ENCODE measurements around the gene UNC119.
A peak's percentile ranks its signal among the peaks of the same experiment; 100 is the strongest.

Gene UNC119

DNA sequence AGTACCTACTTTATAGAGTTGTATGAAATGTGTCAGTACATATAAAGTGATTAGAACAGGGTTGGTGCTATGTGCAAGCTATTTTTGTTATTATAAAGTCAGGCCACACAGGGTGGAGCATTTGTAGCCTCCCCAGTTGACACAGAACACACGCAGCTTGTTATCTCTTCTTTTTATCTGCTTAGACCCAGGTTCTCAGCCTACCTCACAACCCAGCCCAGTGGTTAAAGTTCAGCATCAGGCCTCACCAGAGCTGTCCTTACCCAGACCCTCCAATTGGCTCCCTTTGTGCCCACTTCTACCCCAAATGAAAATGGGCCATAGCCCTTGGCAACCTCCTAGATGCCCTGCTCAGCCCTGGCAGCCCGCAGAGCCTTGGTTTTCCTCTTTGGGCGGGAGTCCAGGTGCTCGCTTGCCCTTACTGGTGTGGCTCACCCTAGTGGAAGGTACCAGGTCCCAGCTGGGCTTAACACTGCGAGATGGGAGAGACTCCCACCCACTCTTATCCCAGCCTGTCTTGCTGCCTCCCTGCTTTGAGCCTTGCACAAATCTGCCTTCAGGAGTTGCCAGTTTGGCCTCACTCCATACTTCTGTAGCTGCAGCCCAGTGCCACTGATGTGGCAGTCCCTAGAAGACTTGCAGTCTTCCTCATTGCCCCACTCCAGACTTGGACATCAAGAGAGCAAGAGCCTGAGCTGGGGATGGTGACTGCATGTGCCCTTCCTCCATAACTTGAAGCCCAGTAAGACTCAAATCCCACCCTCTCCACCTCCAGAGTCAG, 20.0 kb upstream of the UNC119 start:
- DNase-seq, result peak; percentile 57

DNA sequence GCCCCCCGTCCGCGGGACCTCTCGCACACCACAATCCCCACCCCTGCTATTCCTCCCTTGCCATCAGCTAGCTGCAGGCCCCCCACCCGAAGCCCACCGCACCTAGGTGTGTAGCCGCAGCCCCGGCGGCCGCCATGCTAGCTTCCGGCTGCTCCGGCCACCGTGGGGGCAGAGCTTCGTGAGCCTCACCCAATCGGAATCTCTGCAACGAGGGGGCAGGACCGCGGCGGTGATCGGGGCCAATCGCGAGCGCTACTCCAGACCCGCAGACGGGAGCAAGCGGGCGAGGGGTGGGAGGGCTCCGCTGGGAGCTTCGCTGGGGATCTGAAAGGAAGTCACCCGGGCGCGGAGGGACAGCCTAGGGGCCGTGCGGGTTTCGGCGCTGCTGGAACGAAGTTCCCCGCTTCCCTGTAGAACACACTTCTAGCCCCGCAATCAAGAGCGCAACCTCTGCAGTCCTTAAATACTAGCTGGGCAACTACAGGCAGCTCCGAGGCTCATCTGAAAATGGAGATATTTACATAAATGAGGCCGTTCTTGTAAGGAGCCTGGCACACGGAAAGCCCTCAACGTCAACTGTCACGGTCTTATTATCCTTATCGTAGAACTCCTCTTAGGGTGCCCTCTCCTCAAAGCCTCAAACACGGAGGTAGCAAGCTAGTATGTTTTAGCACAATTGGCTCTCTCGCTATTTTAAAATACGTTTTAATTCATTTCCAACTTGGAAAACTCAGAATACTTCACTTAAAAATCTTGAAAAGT, 19.1 kb upstream of the UNC119 start, which contains the start of gene PIGS:
Gene PIGS, minus strand, starts transcription at position 164 of the 762 bp plus-strand sequence. Its CDS starts 28 bp downstream, at position 136.
- DNase-seq, result peak; percentile 99

DNA sequence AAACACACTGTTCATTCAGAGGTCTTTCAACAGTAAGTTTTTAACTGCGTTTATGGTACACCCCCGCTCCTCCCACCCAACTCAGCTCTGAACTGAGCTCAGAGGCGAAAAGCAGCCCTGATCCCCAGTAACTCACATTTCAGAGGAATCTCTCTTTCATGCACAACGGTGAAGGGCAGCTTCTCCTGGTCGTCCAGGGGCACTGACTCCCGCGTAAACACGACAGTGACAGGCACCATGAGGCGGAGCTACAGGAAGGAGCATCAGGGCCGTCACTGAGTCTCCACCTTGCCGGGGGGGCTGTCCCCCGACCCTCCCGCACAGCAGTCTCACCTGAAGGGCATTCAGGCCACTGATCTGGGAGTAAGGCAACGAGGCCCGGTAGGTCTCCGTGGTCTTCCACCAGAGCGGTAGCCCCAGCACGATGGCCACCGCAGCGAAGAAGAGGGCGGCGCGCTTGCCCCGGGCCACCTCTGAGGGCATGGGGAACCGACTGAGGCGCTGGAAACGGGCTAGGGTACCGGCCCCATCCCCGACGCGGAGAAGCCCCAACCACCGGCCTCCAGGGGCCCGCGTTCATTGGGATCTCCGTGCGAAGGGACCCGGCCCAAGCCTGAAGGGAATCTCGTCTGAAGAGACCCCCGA, 18.4 kb upstream of the UNC119 start:
- peak; percentile 86 for DNase-seq

DNA sequence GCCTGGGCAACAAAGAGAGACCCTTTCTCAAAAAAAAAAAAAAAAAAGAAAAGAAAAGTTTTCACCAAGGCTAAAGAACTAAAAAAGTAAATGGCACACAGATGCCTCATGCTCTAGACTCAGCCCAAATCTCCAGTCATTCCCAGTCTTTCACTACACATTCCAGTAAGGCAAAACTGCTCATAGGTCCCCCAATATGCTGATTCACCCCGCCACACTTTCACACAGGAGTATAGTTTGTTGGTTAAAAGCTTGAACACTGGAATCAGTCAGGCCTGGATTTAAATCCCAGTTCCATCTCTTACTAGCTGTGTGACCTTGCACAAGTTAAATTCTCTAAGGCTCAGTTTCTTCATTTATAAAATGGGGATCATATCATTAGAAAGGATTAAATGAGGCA, 17.0 kb upstream of the UNC119 start:
- no peak for DNase-seq

DNA sequence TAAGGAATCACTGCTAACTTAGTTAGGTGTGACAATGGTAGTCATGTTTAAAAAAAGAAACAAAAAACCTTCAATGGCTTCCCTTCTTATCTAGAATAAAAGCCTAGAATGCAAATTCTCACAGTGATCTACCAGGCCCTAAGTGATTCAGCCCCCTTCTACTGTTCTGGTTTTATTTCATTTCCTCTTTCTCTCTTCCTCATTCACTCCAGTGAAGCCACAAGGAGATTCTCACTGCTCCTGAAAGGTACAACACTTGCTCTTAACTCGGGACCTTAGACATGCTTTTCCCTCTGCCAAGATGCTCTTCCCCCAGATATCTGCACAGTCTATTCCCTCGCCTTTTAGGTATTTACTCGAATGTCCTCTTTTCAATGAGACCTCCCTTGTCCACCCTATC, 15.2 kb upstream of the UNC119 start:
- DNase-seq, result no peak

DNA sequence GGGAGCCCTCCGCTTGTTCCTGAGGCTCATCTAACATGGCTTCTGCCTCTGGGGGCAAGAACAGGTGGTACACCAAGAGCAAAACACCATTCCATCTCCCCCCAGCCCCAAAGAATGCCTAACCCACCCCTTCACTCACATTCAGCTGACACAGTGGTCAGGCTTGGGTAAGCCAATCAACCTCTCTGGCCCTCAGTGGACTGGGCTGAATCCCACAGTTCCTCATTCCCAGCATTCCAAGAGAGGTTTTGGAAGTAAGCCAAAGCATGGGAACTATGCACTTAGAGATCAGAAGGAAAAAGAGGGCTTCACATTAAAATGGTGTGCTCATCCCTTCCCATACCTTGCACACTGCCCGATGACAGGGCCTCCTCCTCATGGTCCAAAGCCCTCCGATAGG, 11.1 kb upstream of the UNC119 start:
- peak; percentile 92 for DNase-seq

DNA sequence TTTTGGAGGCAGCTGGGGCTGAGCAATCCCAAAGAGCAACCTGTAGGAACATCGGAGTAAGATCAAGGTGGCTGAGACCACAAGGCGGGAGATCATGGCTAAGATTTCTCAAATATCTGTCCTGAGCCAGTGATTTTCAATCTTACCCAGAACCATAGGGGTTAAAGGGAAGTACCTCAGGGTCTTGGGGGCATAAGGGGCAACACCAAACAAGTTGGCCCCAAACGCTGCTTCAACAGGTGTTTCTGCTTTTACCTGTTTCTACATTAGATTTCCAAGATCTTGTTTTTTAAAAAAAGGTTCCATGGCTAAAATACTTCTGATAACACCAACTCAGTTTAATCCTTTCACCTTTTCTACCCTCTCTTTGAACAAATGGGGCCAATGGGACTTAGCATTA, 2.6 kb upstream of the UNC119 start:
- DNase-seq, result no peak

DNA sequence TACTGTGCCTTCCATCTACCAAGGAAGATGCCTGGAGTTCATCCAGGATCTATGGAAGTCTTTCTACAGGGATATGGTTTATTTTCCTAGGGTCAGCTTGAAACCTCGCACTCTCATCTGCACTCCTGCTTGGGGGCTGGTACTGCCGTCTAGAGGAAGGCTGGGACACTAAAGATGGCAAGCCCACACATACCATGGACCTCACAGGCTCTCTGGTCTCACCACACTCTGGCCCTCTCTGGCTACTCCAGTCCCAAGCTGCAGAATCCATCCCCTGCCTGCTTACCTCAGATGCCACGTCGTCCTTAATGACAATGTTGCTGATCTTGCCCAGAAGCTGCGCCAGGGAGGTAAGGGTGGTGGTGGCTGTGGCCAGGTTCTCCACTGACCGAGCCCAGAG, 2.1 kb upstream of the UNC119 start:
- no peak for DNase-seq

DNA sequence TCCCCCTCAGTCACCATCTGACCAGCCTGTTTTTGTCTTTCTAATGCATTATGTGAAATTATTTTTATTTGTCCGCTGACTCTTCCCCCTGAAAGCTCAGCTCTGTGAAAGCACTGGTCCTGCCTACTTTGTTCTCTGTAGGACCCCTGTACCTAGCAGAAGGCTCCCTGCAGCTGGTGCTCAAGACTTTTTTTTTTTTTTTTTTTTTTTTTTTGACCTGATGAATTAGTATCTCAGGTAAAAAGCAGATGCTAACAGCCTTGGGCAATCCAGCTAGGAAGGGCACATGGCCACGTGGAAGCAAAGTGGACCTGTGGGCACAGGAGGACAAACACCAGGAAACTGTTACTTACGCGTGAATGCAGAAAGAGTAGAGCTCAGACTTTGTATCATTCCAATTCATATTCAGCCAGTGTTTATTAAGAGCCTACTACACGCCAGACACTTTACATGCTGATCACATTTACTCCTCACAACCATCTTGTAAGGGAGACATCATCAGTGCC, 629 bp upstream of the UNC119 start:
- DNase-seq, result no peak

DNA sequence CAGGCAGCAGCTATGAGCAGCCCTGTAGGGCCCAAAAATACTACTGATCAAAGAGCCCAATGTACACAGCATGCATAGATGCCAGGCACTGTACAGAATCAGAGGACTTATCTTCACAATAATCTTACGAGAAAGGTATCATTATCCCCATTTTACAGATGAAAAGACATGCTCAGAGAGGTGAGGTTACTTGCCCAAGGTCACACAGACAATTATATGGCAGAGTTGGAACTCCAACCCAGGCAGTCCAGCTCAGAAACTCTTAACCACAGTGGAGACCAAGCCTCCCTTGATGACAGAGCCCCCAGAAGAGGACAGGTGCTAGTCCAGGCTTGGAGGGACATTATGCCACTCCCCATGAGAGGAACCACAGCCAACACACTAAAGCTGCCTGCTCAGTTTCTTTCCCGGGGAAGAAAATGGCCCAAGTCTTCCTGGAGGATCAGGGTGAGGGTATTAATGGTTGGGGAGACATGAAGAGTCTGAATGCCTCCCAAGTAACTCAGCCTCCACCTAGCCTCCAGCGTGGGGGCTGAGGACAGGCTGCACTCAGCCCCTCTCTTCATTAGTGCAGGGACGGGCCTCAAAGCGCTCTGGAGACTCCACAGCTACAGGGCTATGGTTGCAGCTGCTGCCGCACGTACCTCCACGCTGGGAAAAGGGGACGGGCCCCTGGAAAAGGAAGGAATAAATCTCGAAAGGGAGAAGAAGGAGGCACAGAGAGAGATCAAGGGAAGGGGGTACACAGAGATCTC, 826 bp downstream of the UNC119 start:
- DNase-seq, result no peak

DNA sequence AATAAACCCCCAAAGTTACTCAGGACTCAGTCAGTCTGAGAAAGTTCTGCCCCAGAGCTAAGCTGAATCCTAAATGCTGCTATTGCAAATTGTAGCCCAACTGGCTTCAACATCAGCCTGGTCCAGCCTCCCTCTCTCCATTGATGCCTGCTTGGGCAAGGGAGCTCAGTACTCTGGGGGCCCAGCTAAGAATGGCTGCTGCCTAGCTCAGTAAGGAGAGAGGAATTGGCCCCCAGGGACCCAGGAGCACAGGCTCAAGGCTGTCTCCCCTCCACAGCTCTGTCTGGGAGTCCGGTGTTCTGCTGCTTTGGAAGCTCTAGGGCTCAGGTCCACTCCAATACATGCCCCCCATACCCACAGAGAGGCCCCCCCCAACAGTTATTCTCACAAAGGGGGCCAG, 1.6 kb downstream of the UNC119 start:
- no peak for DNase-seq

DNA sequence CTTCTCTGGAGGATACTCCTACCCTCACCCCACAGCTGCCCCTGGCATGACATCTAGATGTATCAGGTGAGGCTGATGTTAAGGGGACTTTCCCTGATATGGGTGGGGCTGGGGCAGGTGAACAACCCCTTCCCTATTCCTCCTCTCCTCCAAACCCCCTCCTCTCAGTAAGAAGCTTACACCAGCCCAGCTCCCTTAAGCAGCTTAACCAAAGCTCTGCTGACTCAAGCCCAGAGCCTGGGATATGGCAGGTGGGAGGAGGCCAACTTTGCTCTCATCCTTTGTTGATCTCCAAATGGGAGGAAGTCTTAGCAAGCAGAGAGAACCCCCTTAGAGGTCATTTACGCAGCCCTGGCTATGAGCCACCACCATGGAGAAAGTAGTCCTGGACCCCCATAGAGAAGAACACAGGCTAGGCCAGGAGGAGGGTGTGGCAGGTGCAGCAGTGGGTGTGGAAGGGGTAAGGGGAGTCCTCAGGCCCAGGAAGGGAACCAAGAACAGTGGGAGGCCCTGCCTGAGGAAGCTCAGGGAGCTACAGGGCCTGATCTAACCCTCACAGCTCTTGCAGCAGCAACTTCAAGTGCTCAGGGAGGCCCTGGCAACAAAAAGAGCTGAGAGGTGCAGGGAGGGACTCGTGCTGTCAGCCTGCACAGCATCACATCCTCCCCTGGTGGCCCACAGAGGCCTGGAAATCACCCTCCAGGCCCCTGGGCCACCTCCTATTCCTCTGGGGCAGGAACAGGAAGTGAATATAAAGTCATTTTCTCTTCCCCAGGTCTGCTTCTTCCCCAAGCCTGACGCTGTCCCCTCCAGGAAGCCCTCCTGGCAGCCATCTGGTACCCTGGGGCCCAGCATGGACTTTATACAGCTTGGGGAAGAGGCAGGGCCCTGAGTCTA, 2.9 kb downstream of the UNC119 start:
- no peak for DNase-seq

DNA sequence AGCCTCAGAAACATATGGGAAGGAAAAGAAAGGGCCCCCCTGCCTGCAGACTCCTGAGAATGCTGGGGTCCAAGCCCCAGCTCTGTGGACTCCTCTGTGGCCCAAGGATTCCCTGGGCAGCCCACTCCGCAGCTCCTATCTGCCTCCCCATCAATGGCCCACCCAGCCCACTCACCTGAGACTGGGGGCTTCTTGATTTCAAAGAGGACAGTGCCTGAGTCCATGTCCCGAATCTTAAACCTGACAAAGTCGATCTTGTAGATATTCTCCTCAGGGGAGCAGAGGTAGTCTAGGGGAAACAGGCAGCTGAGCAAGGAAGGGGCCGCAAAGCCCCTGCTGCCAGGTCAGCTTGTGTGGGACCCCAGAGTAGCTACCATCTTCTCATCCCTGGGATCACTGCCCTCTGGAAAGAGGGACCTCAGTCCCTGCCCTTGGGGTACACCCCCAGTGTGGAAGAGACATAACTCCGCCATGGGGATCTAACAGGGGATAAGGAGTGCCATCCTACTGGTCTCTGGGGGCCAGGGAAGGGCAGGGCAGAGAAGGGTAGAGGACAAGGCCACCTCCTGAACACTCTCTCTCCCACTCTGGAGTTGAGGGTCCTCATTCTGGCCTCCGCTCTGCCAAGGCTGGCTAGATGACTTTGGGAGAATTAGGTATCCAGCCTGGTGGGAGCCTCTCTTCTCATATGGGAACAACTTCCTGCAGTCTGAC, 3.9 kb downstream of the UNC119 start:
- DNase-seq, result no peak

DNA sequence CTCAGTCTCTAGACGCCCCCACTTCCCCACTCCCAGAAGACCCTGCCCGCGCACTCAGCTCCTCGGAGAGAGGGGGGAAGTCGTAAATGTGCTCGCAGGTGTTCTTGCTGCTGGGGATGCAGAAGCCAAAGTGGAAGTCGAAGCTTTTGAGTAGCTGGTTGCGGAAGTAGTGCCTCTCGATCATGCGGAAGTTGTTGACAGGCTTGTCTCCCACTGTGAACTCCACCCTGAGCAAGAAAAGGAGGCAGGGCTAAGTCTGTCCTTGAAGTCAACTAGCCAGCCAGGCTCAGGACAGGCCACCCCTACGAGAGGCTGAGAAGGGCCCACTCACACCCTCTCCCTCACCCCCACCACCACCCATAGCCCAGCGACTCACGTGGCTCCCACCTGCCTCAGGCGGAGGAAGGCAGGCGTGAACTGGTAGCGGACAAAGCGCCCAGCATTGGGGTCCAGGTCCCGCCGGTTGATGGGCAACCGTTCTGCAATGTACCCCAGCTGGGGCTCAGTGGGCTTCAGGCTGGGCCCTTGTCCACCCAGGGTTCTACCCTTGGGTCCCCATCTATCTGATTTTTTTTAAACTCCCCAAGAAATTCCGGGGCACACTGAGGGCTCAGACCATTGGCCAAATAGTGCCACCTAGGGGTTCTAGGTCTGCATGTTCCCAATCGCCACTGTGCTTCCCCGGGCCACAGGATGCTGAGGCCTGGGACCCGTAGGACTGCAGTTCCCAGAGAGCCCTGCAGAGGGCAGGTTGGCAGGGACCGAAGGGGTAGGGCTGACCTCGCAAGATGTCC, 4.6 kb downstream of the UNC119 start:
- peak; percentile 91 for DNase-seq

DNA sequence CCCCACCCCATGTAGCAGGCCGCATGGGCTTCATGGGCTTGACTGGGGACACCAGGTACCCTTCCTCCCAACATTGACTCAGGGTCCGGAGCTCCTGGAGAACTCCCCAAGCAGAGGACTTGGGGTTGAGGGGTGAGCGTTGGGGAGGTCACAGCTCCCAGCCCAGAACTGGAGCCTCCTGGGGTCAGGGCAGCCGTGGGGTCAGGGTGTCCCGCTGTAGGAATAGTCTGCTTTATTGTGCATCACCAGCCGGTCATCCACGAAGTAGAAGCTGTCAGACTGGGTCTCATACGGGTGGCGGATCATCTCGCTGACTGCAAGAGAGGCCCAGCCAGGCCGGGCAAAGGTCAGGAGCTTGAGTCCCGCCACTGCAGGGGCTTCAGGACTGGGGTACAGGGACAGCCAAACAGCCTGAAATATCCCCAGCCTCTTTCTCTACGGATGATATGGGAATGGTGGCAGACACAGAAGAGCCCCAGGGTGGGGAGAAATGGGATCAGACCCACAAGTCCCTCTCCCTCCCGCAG, 5.3 kb downstream of the UNC119 start:
- no peak for DNase-seq

DNA sequence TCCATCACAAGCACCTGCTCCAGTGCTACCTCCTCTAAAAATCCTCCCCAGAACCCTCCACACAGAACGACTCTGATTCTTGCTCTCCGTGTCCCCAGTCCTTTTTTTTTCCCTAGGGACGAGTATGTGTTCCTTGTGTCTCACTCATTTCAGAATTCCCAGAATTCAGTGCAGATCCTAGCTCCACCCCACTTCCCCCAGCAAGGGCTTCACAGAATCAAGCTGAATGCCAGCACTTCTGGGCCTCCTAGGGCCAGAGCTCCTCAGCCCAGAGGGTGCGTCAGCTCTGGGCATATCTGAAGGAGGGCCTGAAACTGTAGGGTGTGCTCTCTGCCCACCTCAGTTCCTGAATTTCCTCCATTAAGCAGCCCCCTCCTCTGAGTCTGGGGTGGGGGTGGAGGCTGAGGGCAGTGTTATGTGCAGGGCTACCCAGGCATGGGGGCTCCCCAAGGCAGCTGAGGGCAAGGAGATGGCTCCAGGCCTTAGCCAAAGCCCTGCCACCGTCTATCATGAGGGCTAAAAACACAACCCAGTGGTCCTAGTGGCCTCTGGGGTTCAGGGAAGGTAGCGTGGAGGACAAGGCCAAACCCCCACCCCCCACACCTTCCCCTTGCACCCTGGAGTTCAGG, 6.5 kb downstream of the UNC119 start:
- no peak for DNase-seq

DNA sequence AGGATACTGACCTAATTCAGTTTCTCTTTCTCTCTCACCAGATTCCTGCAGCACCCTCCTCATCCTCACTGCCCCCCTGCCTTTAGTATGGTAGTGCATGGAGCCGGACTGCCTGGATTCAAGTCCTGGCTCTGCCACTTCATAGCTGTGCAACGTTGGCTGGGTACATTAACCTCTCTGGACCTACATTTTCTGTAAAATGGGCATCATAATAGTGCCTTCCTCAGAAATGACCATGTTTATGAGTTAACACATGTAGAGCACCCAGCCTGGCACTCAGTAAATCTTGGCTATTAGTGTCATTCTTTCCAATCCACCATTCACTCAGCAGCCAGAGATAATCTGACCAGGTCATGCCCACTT, 7.3 kb downstream of the UNC119 start:
- DNase-seq, result no peak

DNA sequence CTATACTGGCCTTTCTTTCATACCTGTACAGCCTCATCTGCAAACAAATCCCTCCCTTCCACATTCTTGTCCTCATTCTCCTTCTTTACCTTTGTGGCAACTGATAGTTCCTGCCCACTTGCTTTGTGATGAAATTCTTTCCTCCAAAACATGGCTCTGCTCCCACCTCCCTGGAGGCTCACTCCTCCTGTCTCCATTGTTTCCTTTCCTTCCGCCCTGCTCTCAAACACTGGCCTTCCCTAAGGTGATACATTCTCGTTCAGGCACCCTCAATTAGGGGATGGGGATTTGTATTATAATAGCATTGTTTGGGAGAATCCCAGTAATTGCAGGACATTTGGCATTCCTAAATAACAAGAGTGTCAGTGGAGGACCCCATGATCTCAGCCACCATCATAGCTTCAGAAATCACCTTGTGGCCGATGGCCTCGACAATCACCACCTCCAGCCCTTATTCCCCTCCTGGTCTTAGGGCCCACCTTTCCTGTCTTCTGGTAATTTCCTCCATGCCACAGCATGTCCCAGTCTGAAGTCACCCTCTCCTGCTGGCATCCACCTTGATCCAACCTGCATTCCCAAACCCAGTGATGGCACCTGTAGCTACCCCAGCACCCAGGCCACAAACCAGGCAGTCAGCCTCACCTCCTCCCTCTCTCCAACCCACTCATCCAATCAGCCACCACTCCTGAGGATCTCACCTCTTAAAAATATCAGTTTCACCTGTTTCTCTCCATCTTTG, 7.9 kb downstream of the UNC119 start:
- DNase-seq, result no peak

DNA sequence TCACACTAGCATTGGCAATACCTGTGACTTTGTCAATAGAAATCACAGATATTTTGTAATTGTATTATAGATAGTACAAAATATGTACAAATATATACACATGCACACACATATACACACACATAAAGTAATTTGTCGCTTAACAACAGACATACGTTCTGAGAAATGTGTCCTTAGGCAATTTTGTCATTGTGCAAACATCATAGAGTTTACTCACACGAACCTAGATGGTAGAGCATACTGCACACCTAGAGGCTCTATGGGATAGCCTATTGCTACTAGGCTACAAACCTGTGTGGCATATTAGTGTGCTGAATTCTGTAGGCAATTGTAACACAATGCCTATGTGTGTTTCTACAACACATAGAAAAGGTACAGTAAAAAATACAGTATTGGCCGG, 11.0 kb downstream of the UNC119 start:
- no peak for DNase-seq
